ENCODE data around the gene HIPK2.

The HIPK2 gene

DNA sequence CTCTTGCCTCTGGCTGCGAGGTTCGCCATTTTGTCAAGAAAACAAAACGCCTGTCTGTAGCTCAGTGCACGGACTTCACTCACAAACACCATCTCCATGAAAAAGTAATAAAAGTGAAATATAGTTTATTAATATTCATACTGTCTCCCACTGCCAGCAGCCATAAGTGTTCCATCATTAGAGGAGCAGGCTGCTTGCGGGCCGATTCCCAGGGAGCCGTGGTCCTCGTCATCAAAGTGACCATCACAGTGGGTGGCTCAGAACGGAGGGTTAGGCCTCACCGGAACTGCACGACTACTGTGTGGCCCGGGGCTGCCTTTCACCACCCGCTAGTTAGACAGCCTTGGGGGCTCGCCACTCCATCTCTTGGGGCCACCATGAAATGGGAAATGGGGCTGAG lies 82.7 kb downstream of the HIPK2 start:
- no peak for DNase-seq (ENCODE audit: low read depth)

- no peak for DNase-seq (ENCODE audit: low read depth)
Observed at GRCh38 chr7:139694389-139694676, 83.5 kb downstream of the HIPK2 start.

DNA sequence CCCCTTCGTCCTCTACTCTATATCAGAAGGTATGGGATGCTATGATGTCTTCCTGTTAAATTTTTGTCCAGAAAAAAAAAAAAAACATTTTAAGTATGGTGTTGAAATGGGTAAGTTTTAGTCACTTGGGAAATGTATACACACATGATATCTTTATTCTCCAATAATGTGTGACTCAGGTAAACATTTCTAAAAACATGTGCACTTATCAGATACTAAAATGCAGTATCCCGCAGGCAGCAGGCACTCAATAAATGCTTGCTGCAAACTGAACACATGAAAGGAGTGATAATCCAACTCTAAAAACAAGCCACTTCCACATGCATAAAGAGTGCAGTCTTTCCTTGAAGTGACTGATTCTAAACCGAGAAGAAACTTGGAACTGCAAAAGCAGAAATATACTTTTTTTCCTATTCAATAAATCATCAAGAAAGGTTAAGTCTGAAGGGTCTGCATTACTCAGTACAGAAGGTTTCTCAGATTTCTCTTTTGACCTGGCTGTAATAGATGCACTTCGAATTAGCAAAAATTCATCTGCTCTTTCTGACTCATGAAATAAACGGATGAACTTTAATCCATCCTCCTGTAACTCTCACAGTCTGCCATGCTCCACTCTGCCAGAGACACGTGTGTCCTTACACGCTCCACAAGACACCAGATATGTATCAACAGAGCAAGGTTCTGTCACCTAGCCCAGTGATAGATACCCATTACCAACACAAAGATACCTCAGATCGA lies 84.0 kb downstream of the HIPK2 start:
- no peak for DNase-seq (ENCODE audit: low read depth)

DNA sequence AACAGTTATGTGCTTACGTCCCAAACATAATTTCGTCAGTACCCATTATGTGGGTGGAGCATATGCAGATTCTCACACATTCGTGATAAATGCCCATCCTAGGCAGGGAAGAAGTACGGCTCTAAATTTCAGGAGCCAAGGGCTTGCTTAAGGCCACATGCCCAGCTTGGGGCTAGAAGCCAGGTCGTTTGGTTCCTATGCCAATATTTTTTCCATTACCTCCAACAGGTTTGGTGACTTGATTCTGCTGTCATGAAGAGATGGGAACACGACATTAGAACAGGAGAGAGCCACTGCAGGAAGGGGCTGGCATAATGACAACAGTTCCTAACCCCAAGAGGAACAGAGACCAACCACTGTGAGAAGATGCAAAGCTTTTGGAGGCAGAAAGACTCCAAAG lies 85.1 kb downstream of the HIPK2 start:
- DNase-seq (ENCODE audit: low read depth): no peak

DNA sequence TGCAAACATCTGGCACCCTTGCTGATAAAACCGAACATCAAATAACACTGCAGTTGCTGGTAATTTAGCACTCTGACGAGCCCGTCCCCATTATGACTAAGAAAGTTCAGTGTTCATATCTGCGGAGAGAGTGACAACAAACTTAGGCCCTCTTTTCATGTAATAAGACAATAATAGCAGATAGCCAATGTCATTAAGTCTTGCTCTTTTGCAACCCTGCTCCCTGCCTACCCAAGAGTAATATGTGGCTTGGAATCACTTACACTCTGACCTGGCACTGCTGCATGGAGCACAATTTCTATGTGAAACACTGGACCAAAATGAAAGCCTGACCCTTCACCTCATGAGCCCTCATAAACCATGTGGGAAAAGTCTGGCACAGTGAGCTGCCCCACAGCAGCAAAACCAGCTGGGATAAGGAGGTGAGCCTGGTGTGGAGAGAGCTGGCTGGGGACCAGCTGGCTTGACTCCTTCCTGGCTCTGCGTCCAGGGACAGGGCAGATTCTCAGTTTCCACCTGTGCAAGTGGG lies 86.5 kb downstream of the HIPK2 start:
- DNase-seq (ENCODE audit: low read depth): no peak

DNA sequence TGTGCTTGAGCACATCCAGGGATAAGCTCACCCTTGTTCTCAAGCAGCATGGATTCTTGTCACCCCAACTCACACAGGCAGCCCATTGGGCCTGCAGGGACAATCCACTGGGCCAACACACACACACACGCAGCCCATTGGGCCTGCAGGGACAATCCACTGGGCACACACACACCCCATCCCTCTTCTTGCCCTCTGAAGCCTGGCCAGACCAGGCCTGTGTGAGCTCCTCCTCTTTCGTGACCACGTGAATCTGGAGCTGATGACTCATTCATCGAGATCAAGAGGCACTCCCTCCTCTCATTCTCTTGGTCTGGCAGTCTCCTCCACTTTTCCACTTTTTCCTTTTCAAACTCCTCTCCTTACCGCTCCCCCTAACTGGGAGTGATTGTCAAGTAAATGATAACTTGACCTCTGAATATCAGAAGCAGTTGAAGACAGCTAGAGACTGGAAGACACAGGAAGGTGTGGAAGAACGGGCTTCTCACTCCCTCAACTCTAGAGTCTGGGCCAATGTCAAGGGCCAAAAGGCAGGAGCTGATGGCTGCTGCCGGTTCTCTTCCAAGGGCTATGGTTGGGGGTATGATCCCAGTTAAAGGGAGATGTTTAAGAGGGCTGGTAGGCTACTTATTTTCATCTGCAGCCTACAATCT lies 89.7 kb downstream of the HIPK2 start:
- no peak for DNase-seq (ENCODE audit: low read depth)

- DNase-seq (ENCODE audit: low read depth): no peak
Observed at GRCh38 chr7:139687211-139687954, 90.4 kb downstream of the HIPK2 start.

- DNase-seq (ENCODE audit: low read depth): no peak
Observed at GRCh38 chr7:139683137-139683921, 94.5 kb downstream of the HIPK2 start.

GRCh38 chr7:139682136-139683013 lies 95.4 kb downstream of the HIPK2 start:
- DNase-seq (ENCODE audit: low read depth): no peak

DNA sequence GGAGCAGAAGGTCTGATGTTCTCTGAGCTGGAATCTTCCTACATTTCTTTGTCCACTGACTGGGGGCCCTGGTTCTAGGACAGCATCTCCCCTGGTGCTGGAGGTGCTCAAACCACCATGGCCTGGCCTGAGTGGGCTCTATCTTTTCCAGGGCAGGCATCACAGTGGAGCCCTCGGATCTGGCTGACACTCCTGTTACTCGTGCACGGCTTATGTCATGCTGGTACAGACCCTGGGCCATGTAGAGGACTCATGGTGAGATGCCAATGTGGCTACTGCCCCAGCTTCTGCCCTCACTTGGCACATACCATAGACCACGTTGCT lies 96.0 kb downstream of the HIPK2 start:
- no peak for DNase-seq (ENCODE audit: low read depth)

DNA sequence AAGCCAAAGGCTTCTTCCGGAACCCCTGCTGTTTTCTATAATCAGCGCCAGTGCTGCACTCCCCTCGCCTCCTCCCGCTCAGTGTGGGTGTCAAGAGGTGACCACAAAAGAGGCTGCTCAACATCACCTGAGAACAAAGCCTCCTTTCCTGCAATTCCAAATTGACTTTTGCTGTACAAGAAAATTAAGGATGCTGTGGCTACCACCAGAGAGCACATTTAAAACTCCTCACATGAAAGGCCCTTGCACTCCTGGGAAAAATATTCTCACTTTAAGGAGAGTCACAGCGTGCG lies 96.4 kb downstream of the HIPK2 start:
- DNase-seq (ENCODE audit: low read depth): no peak

DNA sequence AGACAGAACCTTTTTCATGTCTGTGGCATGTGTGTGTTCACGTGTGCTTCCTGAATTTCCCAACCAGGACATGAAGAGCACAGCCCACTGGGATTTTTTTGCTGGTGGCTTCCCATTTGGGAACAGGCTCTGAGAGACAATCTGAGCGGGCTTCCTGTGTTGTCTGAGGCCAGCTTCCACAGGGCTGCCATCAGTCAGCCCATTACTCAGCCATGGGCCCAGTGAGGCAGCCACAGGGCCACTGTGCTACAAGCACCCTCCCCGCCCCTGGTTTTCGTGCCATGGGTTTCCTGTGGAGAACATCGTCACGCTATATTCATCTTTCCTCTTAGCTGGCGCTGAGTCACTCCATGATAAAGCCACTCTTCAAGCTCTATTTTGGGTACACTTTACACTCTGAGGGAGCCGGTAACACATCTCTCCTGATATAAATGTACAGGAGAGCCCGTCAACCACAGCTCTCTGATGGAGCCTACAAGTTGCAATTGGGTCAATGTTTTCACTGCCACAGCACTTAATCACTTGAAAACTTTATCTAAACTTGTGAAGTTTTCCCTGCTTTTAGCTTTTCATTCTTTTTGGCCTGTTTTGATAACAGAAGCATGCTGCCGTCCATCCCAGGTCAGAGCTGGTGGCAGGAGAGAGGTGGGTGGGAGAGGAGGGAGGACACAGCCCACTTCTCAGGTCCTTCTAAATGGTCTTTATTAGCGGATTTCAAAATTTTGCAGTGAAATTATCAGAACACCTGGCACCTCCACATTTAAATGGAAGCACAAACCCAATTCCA lies 96.9 kb downstream of the HIPK2 start:
- peak; percentile 14 for DNase-seq (ENCODE audit: low read depth)

GRCh38 chr7:139679731-139680594 lies 97.8 kb downstream of the HIPK2 start:
- no peak for DNase-seq (ENCODE audit: low read depth)

DNA sequence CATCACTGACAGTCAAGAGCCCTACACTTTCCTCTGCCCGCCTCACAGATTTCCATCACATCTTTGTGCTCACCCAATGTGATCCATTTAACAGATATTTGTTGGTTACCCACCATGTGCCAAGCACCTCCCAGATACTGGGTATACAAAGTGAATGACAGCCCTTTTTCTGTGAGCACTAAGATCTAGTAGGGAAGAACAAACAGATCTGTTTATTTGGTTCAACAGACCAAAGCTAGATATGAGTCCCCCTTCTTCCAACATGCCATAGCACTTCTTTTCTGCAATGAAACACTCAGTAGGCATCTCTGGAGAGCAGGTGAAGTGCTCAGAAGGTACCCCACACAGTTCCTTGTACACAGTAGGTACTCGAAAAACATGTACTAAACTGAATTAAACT lies 101.4 kb downstream of the HIPK2 start:
- DNase-seq (ENCODE audit: low read depth): no peak

- no peak for DNase-seq (ENCODE audit: low read depth)
Observed at GRCh38 chr7:139675127-139676125, 102.4 kb downstream of the HIPK2 start.

DNA sequence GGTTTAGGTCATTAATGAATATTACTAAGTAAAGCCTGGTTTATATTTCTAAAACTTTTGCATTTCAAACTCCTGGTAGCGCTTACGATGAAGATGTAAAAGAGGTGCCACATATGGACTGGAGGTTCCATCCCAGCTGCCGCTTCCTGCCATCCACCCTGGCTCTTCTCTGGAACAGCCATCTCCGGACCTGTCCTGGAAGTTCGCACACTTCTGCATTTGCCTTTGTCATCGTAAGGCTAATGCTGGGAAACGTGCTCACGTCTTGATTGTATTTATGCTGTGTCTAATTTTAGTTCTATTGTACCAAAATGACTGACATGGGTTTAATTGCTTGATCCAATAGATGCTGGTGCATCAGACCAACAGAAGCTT lies 103.1 kb downstream of the HIPK2 start:
- no peak for DNase-seq (ENCODE audit: low read depth)

GRCh38 chr7:139674341-139674740 lies 103.5 kb downstream of the HIPK2 start:
- no peak for DNase-seq (ENCODE audit: low read depth)

DNA sequence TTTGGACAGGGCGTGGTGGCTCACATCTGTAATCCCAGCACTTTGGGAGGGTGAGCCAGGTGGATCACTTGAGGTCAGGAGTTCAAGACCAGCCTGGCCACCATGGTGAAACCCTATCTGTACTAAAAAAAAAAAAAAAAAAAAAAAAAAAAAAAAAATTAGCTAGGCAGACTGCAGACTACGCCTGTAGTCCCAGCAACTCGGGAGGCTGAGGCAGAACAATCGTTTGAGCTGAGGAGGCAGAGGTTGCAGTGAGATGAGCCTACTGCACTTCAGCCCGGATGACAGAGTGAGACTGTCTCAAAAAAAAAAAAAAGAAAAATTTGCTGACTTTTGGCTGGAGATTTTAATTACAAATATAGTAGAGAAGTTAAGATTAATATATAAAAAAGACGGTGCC lies 104.0 kb downstream of the HIPK2 start:
- no peak for DNase-seq (ENCODE audit: low read depth)

DNA sequence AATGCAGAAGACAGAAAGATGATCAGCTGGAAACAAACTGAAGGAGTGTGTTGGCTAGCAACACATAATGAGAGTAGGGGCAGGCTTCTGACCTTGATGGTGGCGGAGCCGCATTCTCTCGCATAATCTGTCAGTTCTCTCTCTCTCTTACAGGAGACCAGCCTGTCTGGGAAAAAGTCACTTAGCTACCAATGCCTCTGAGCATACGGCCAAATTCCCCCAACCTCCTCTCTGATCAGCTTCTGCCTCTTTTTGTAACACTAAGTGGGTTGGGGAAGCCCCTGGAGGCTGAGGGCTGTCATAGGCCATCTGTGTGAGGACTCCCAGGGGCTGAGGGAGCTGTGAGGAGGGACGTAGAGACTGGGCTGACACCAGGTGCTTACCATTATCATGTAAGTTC lies 104.6 kb downstream of the HIPK2 start:
- no peak for DNase-seq (ENCODE audit: low read depth)
